NT2/D1 (cell line): ENCODE measurements around the gene RCN1.

Experiments
- DNase-seq: peaks from one replicate; pipeline ENCODE4 v3.0.0-alpha.2; 2011; ENCODE audit warnings: low read depth, low spot score
- H3K27me3 ChIP-seq: 2 replicates; pipeline ENCODE4 v1.6.0; 2011; ENCODE audit warnings: mild to moderate bottlenecking; ENCODE audit not compliant: insufficient read length, insufficient read depth
- H3K36me3 ChIP-seq: 2 replicates; pipeline ENCODE4 v1.6.1; 2011; ENCODE audit warnings: mild to moderate bottlenecking, low read length, mixed read lengths; ENCODE audit not compliant: insufficient read depth, insufficient read length
- H3K4me1 ChIP-seq: 2 replicates; pipeline ENCODE4 v1.5.1; 2011; ENCODE audit not compliant: insufficient read depth, insufficient read length
- H3K4me3 ChIP-seq: 2 replicates; pipeline ENCODE4 v1.5.1; 2011; ENCODE audit warnings: low read depth; ENCODE audit not compliant: insufficient read length
- H3K9ac ChIP-seq: 2 replicates; pipeline ENCODE4 v1.6.0; 2011; ENCODE audit warnings: low read depth; ENCODE audit not compliant: insufficient read length
- H3K9me3 ChIP-seq: 2 replicates; pipeline ENCODE4 v1.5.1; 2011; ENCODE audit warnings: mild to moderate bottlenecking, low read length; ENCODE audit not compliant: insufficient read depth
- SUZ12 ChIP-seq: IDR thresholded peaks from 2 replicates; pipeline ENCODE4 v1.6.1; 2011; ENCODE audit not compliant: insufficient read length, insufficient read depth; ENCODE audit errors: extremely low read depth
- YY1 ChIP-seq: IDR thresholded peaks from 2 replicates; pipeline ENCODE4 v1.6.1; 2011; ENCODE audit not compliant: insufficient read length, insufficient read depth
- ZNF274 ChIP-seq: IDR thresholded peaks from 2 replicates; pipeline ENCODE4 v1.6.1; 2011; ENCODE audit warnings: mild to moderate bottlenecking, low read depth, low read length

The RCN1 gene

GRCh38 chr11:32107647-32108046, 16.8 kb downstream of the RCN1 start:
- Histone ChIP-seq H3K36me3 (peaks cover 24% of the 10 kb centered on the region), H3K27me3 (no peaks in the 10 kb centered on the region), H3K4me1 (no peaks in the 10 kb centered on the region), H3K9me3 (no peaks in the 10 kb centered on the region), H3K9ac (no peak overlapping the region), H3K4me3 (no peak overlapping the region)
- TF ChIP-seq ZNF274 = no peak
- no peak for TF ChIP-seq SUZ12
- TF ChIP-seq YY1 = no peak
- no peak for DNase-seq

GRCh38 chr11:32108576-32108975, 17.7 kb downstream of the RCN1 start:
- no peaks in the 10 kb centered on the region for H3K9me3 ChIP-seq
- no peak overlapping the region for H3K9ac ChIP-seq
- TF ChIP-seq ZNF274 = no peak
- no peak for TF ChIP-seq YY1
- no peak for TF ChIP-seq SUZ12
- DNase-seq = no peak
- H3K4me3 ChIP-seq = no peak overlapping the region
- peaks cover 15% of the 10 kb centered on the region for H3K36me3 ChIP-seq
- H3K4me1 ChIP-seq = no peaks in the 10 kb centered on the region
- H3K27me3 ChIP-seq = no peaks in the 10 kb centered on the region

- no peak for TF ChIP-seq SUZ12
These were observed 18.3 kb downstream of the RCN1 start for GRCh38 chr11:32109138-32109537.

GRCh38 chr11:32109592-32109991, 18.7 kb downstream of the RCN1 start:
- Histone ChIP-seq H3K4me1 (no peaks in the 10 kb centered on the region), H3K27me3 (no peaks in the 10 kb centered on the region), H3K36me3 (peaks cover 7% of the 10 kb centered on the region), H3K9me3 (no peaks in the 10 kb centered on the region), H3K4me3 (no peak overlapping the region), H3K9ac (no peak overlapping the region)
- no peak for DNase-seq
- TF ChIP-seq ZNF274 (no peak), SUZ12 (no peak), YY1 (no peak)

More at GRCh38 chr11:32109138-32109537, 18.3 kb downstream of the RCN1 start:
- H3K4me1 ChIP-seq = no peaks in the 10 kb centered on the region
- no peak overlapping the region for H3K9ac ChIP-seq
- H3K9me3 ChIP-seq = no peaks in the 10 kb centered on the region
- no peak for DNase-seq
- no peaks in the 10 kb centered on the region for H3K27me3 ChIP-seq
- no peak overlapping the region for H3K4me3 ChIP-seq
- H3K36me3 ChIP-seq = peaks cover 10% of the 10 kb centered on the region

GRCh38 chr11:32110795-32111194, 19.9 kb downstream of the RCN1 start:
- Histone ChIP-seq H3K9ac (no peak overlapping the region), H3K36me3 (peaks cover 4% of the 10 kb centered on the region), H3K4me1 (no peaks in the 10 kb centered on the region), H3K9me3 (no peaks in the 10 kb centered on the region), H3K4me3 (no peak overlapping the region), H3K27me3 (no peaks in the 10 kb centered on the region)
- no peak for TF ChIP-seq SUZ12
- TF ChIP-seq ZNF274 = no peak
- no peak for TF ChIP-seq YY1
- DNase-seq = no peak

- DNase-seq = no peak
- Histone ChIP-seq H3K4me1 (no peaks in the 10 kb centered on the region), H3K4me3 (no peak overlapping the region), H3K9me3 (no peaks in the 10 kb centered on the region), H3K36me3 (no peaks in the 10 kb centered on the region), H3K27me3 (no peaks in the 10 kb centered on the region), H3K9ac (no peak overlapping the region)
- TF ChIP-seq YY1 = no peak
- TF ChIP-seq SUZ12 = no peak
- TF ChIP-seq ZNF274 = no peak
These were observed 22.5 kb downstream of the RCN1 start for GRCh38 chr11:32113200-32113919.

- TF ChIP-seq YY1 (no peak), SUZ12 (no peak), ZNF274 (no peak)
These were observed 23.0 kb downstream of the RCN1 start for GRCh38 chr11:32113920-32114203.

More at GRCh38 chr11:32113920-32114203, 23.0 kb downstream of the RCN1 start:
- Histone ChIP-seq H3K9me3 (no peaks in the 10 kb centered on the region), H3K9ac (no peak overlapping the region), H3K36me3 (no peaks in the 10 kb centered on the region), H3K4me1 (no peaks in the 10 kb centered on the region), H3K27me3 (no peaks in the 10 kb centered on the region), H3K4me3 (no peak overlapping the region)
- DNase-seq = no peak
